Right lung (tissue), 5 donors: ENCODE measurements around the gene TCN2. TPM values are rescaled to one million over a fixed set of nuclear protein-coding genes. Genes with fewer than 3 reads are reported as not detected.

Experiments used
- polyA plus RNA-seq, 5 donors: library from polyadenylated mRNA; unstranded; fragments of 120-200 nt; gene quantifications; one replicate each; pipeline versions ENCODE4 v1.2.1 to v1.2.3, GENCODE V29; 2013; ENCODE audit warnings: inconsistent platforms in 1 of 5, low replicate concordance in 1 of 5; ENCODE audit not compliant: insufficient read length in 5 of 5, insufficient read depth in 1 of 5

TCN2 gene
- polyA plus RNA-seq, 5 donors: 21.9 to 41.0 (median 28.1) TPM

Other genes starting within 250 kb of the TCN2 start
- 10 to 100 TPM; 18.3 to 27.8 (median 22.7) TPM for gene RNF215, start 219.8 kb upstream of the TCN2 start, polyA plus RNA-seq
- 10 to 100 TPM in 3 of 5 donors, 1 to 10 TPM in 2; 8.0 to 12.0 (median 10.7) TPM for gene SEC14L2, start 210.2 kb upstream of the TCN2 start, polyA plus RNA-seq
- gene MTFP1, start 181.4 kb upstream of the TCN2 start, polyA plus RNA-seq: 10 to 100 TPM in 1 of 5 donors, 1 to 10 TPM in 4; 3.8 to 10.7 (median 6.7) TPM
- gene SEC14L3, start 135.2 kb upstream of the TCN2 start, polyA plus RNA-seq: under 1 TPM; 0.14 to 0.26 (median 0.21) TPM
- gene SEC14L4, start 101.5 kb upstream of the TCN2 start, polyA plus RNA-seq: under 1 TPM; 0.61 to 0.97 (median 0.81) TPM
- 1 to 10 TPM; 2.3 to 3.7 (median 2.5) TPM for gene SEC14L6, start 60.4 kb upstream of the TCN2 start, polyA plus RNA-seq
- 10 to 100 TPM in 1 of 5 donors, 1 to 10 TPM in 4; 4.5 to 10.7 (median 7.2) TPM for gene GAL3ST1, start 32.5 kb upstream of the TCN2 start, polyA plus RNA-seq
- 10 to 100 TPM; 53.2 to 76.6 (median 63.4) TPM for gene PES1, start 15.3 kb upstream of the TCN2 start, polyA plus RNA-seq
- 1 to 10 TPM; 1.6 to 3.8 (median 2.2) TPM for gene SLC35E4, start 28.6 kb downstream of the TCN2 start, polyA plus RNA-seq
- gene DUSP18, start 60.7 kb downstream of the TCN2 start, polyA plus RNA-seq: 10 to 100 TPM in 4 of 5 donors, 1 to 10 TPM in 1; 9.3 to 16.7 (median 10.4) TPM
- 10 to 100 TPM; 13.6 to 19.5 (median 17.0) TPM for gene OSBP2, start 87.7 kb downstream of the TCN2 start, polyA plus RNA-seq